Activated B cell treated with CpG ODN at 0.5 μM for 24 hours (primary cell): Measurements from ENCODE around the gene RPGR. TPM values are rescaled to one million over a fixed set of nuclear protein-coding genes. Genes with fewer than 3 reads are reported as not detected.

Experiments
- ATAC-seq: fragments of 200-7000 bp; cut with Tn5 transposase; one replicate; pipeline ENCODE4 v1.10.0; 2021; ENCODE audit warnings: low read depth, mild to moderate bottlenecking, moderate library complexity
- CTCF ChIA-PET: fragments of 350-600 bp; sonication (Branson Sonifier 250); formaldehyde crosslinking; loops from one replicate; lab custom pipeline; 2021; ENCODE audit warnings: antibody characterized with exemption; lab: Charles Lee
- POLR2A ChIA-PET: fragments of 350-600 bp; sonication (Branson Sonifier 250); formaldehyde crosslinking; loops from one replicate; lab custom pipeline; 2021; ENCODE audit warnings: antibody characterized with exemption; lab: Charles Lee
- DNase-seq: peaks from one replicate; pipeline ENCODE4 v3.0.0; 2022
- H3K27ac Mint-ChIP-seq: one replicate; pipeline ENCODE4 v1.8.0; 2020; ENCODE audit warnings: mixed read lengths
- H3K27me3 Mint-ChIP-seq: one replicate; pipeline ENCODE4 v1.8.0; 2021; ENCODE audit warnings: mixed read lengths
- H3K36me3 Mint-ChIP-seq: one replicate; pipeline ENCODE4 v1.8.0; 2021; ENCODE audit warnings: low read depth, mixed read lengths
- H3K4me1 Mint-ChIP-seq: one replicate; pipeline ENCODE4 v1.8.0; 2021; ENCODE audit warnings: mixed read lengths
- H3K4me3 Mint-ChIP-seq: one replicate; pipeline ENCODE4 v1.8.0; 2020; ENCODE audit warnings: mild to moderate bottlenecking, mixed read lengths
- H3K9me3 Mint-ChIP-seq: one replicate; pipeline ENCODE4 v1.8.0; 2020; ENCODE audit warnings: mixed read lengths
- intact Hi-C: fragments of 100-400 bp; cut with micrococcal nuclease; formaldehyde crosslinking; loops from one replicate; pipeline ENCODE4 v1.15.1; 2024
- total RNA-seq: library from RNA; stranded (reverse); gene quantifications from 2 replicates; pipeline ENCODE4 v1.2.3, GENCODE V29; 2022
- TF ChIP-seq, protein P1 (sequence below): fragments of 200-600 bp; IDR thresholded peaks from one replicate; pipeline ENCODE4 v1.8.0; 2022; ENCODE audit warnings: antibody characterized with exemption, mild to moderate bottlenecking

RPGR gene
- total RNA-seq, 1 donor from 2014 or later = 12.4 TPM

DNA sequence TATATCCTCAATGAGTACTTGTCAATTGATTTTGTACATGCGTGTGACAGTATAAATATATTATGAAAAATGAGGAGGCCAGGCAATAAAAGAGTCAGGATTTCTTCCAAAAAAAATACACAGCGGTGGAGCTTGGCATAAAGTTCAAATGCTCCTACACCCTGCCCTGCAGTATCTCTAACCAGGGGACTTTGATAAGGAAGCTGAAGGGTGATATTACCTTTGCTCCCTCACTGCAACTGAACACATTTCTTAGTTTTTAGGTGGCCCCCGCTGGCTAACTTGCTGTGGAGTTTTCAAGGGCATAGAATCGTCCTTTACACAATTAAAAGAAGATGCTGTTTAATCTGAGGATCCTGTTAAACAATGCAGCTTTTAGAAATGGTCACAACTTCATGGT, 25.1 kb upstream of the RPGR start, which contains the start of gene OTC:
OTC (plus strand) TSS at position 243 of the 400 bp plus-strand sequence; CDS start at position 336, 93 bp downstream.
- TF ChIP-seq, protein P1, sequence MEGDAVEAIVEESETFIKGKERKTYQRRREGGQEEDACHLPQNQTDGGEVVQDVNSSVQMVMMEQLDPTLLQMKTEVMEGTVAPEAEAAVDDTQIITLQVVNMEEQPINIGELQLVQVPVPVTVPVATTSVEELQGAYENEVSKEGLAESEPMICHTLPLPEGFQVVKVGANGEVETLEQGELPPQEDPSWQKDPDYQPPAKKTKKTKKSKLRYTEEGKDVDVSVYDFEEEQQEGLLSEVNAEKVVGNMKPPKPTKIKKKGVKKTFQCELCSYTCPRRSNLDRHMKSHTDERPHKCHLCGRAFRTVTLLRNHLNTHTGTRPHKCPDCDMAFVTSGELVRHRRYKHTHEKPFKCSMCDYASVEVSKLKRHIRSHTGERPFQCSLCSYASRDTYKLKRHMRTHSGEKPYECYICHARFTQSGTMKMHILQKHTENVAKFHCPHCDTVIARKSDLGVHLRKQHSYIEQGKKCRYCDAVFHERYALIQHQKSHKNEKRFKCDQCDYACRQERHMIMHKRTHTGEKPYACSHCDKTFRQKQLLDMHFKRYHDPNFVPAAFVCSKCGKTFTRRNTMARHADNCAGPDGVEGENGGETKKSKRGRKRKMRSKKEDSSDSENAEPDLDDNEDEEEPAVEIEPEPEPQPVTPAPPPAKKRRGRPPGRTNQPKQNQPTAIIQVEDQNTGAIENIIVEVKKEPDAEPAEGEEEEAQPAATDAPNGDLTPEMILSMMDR = no peak
- intact Hi-C loops = no loop called here
- ChIA-PET CTCF (no interaction called here), POLR2A (no interaction called here)
- no peaks in the 10 kb centered on the region for H3K4me1 Mint-ChIP-seq
- no peaks in the 10 kb centered on the region for H3K9me3 Mint-ChIP-seq
- H3K4me3 Mint-ChIP-seq = no peak within 1 kb of the TSS
- no peaks in the 10 kb centered on the region for H3K36me3 Mint-ChIP-seq
- H3K27me3 Mint-ChIP-seq = peaks cover 5% of the 10 kb centered on the region
- no peak within 1 kb of the TSS for H3K27ac Mint-ChIP-seq
- no peak for DNase-seq
- no peak for ATAC-seq

DNA sequence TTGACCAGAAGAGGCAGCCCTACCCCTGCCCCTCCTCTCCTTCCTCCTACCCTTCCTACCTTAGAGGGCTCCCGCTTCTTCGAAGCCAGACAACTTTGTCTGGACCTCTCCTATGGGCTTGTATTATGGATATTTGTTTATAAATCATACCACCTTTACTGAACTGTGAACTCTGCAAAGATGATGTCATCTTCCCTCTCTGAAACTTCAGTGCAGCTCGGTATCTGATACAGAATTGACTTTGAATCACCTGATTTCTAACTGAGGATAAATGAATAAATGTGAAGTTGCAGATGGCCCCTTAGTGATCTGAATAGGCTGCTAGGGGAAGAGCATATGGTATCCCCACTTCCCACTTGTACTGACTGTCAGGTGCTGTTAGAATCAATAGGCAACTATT, 24.0 kb upstream of the RPGR start:
- ATAC-seq (no peak), DNase-seq (no peak)
- intact Hi-C loops = no loop called here
- TF ChIP-seq, protein P1 = no peak
- peaks cover 5% of the 10 kb centered on the region for H3K27me3 Mint-ChIP-seq
- H3K36me3 Mint-ChIP-seq = no peaks in the 10 kb centered on the region
- no peaks in the 10 kb centered on the region for H3K9me3 Mint-ChIP-seq
- no peak overlapping the region for H3K27ac Mint-ChIP-seq
- POLR2A ChIA-PET = no interaction called here
- CTCF ChIA-PET = no interaction called here
- H3K4me3 Mint-ChIP-seq = no peak overlapping the region
- H3K4me1 Mint-ChIP-seq = no peaks in the 10 kb centered on the region

DNA sequence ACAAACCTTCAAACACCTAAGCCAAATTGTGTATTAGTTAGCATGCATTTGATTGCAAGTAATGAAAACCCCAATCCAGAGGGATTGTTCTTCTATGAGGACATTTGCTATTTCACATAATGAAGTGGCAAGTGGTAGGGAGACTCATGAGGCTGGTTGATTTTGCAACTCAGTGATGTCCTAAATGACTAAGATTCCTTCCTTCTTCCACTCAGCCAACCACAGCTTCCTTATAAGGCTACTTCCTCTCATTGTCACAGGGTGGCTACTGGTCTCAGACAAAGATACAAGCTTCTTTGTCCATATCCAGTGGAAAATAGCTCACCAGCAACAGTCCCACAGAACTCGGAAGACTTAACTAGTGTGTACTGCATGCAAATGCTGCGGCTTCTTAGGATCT, 19.8 kb upstream of the RPGR start:
- intact Hi-C loops = no loop called here
- DNase-seq (no peak), ATAC-seq (no peak)
- Mint-ChIP-seq H3K4me3 (no peak overlapping the region), H3K27ac (no peak overlapping the region), H3K27me3 (peaks cover 5% of the 10 kb centered on the region), H3K36me3 (no peaks in the 10 kb centered on the region), H3K4me1 (no peaks in the 10 kb centered on the region), H3K9me3 (no peaks in the 10 kb centered on the region)
- CTCF ChIA-PET = no interaction called here
- POLR2A ChIA-PET = no interaction called here
- TF ChIP-seq, protein P1 = no peak

DNA sequence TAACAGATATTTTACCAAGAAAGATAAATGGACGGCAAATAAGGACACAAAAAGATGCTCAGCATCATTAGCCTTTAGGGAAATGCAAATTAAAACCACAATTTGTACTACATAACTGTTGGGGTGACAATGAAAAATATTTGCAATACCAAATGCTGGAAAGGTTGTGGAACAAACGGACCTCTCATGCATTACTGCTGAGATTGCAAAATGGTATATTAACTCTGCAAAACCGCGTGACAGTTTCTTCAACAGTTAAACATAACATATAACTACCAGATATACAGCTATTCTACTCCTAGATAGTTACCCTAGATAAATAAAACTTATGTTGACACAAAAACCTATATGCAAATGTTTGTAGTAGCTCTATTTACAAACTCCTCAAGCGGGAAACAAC, 18.8 kb upstream of the RPGR start:
- CTCF ChIA-PET = no interaction called here
- no peaks in the 10 kb centered on the region for H3K9me3 Mint-ChIP-seq
- DNase-seq (no peak), ATAC-seq (no peak)
- H3K36me3 Mint-ChIP-seq = no peaks in the 10 kb centered on the region
- H3K27ac Mint-ChIP-seq = no peak overlapping the region
- TF ChIP-seq, protein P1 = no peak
- no peaks in the 10 kb centered on the region for H3K4me1 Mint-ChIP-seq
- POLR2A ChIA-PET = no interaction called here
- H3K27me3 Mint-ChIP-seq = peaks cover 8% of the 10 kb centered on the region
- H3K4me3 Mint-ChIP-seq = no peak overlapping the region
- intact Hi-C loops = no loop called here

DNA sequence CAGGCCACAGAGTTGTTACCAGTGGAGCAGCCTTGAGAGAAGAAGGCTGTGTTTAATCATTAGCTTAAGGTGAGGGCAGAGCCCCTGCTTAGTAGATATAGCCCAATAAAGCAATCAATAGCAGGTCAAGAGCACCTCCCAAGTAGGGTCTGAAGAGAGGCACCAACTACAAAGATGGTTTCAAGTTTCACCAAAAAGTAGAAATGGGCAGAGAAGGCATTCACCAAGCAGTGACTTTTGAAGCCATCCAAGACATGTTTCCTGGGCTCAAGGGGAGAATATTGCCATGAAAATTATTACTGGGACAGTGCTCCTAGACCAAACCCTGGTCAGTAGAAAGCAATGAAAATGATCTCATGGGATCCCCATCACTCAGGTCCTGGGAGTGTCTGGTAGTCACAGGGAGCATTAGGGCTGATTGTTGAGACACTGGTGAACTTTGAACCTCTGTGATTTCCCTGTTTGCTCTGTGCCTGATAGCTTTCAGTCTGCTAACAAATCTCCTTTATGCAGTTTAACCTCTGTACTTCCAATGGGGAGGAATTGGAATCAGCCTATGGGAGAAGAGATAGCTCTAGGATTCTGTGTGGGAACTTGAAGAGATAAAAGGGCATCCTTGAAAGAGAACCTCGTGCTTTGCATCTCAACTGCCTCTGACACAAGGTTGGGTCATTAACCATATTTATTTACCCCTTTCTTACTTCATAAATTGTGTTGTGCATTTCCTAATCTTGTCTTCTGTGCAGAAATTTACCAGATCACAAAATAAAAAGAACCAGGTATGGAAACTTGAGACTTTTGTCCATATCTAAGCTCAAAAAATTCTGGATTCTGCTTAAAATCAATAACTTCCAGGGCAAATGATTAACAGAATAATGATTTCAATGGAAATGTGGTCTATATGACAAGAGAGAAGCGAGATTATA, 15.8 kb upstream of the RPGR start:
- CTCF ChIA-PET = no interaction called here
- DNase-seq = no peak
- Mint-ChIP-seq H3K27me3 (peaks cover 3% of the 10 kb centered on the region), H3K36me3 (no peaks in the 10 kb centered on the region), H3K4me3 (no peak overlapping the region), H3K27ac (no peak overlapping the region), H3K9me3 (no peaks in the 10 kb centered on the region), H3K4me1 (no peaks in the 10 kb centered on the region)
- POLR2A ChIA-PET = no interaction called here
- no peak for ATAC-seq
- TF ChIP-seq, protein P1 = no peak
- intact Hi-C loops = no loop called here
